Colonic mucosa (tissue), 4 donors: ENCODE results near the gene ADGRL3. TPM values are rescaled to one million over a fixed set of nuclear protein-coding genes. Genes with fewer than 3 reads are reported as not detected.

ENCODE experiments used
- DNase-seq: peaks from one replicate; pipeline ENCODE4 v3.0.0-alpha.2; 2020
- H3K27ac ChIP-seq: fragments of 200-600 bp; one replicate; pipeline ENCODE4 v1.8.0; 2021
- H3K27me3 ChIP-seq: fragments of 200-600 bp; one replicate; pipeline ENCODE4 v1.8.0; 2021
- H3K36me3 ChIP-seq: fragments of 200-600 bp; one replicate; pipeline ENCODE4 v1.8.0; 2021
- H3K4me1 ChIP-seq: fragments of 200-600 bp; one replicate; pipeline ENCODE4 v1.8.0; 2021; ENCODE audit warnings: mild to moderate bottlenecking
- H3K4me3 ChIP-seq: fragments of 200-600 bp; one replicate; pipeline ENCODE4 v1.8.0; 2021
- H3K9ac ChIP-seq, 2 donors: one replicate each; pipeline ENCODE4 v1.7.0; 2013; ENCODE audit warnings: control low read depth in 2 of 2, low read depth in 2 of 2, low read length in 2 of 2
- H3K9me3 ChIP-seq: fragments of 200-600 bp; one replicate; pipeline ENCODE4 v1.8.0; 2021
- intact Hi-C: fragments of 100-400 bp; cut with DNase I; formaldehyde crosslinking; loops from one replicate; pipeline ENCODE4 v1.14.1; 2022
- total RNA-seq, 2 donors: library from RNA; stranded (reverse); fragmentation: NEBNext Ultra II Directional in 1 of 2; extraction: Animal tissue kit (Norgen Biotek cat#: 25700) in 1 of 2; gene quantifications; one replicate each; pipeline ENCODE4 v1.2.1, GENCODE V29; 2021
- TF ChIP-seq, protein P1 (sequence below): fragments of 200-600 bp; IDR thresholded peaks from one replicate; pipeline ENCODE4 v1.8.0; 2022; ENCODE audit warnings: antibody characterized with exemption, mild to moderate bottlenecking
- donor health status: healthy.
- donor health status: DM: no; HTN: no; CAD: no.
- donor health status: DM: no; HTN: no; CAD: no.

ADGRL3 gene
- total RNA-seq, 2 donors from 2014 or later: 4.1 to 4.4 TPM

- Histone ChIP-seq H3K4me3 (no peak overlapping the region), H3K27me3 (no peaks in the 10 kb centered on the region), H3K27ac (no peak overlapping the region), H3K4me1 (no peaks in the 10 kb centered on the region), H3K36me3 (no peaks in the 10 kb centered on the region), H3K9ac (no peak overlapping the region), H3K9me3 (no peaks in the 10 kb centered on the region)
- intact Hi-C loops: no loop called here
- TF ChIP-seq, protein P1, sequence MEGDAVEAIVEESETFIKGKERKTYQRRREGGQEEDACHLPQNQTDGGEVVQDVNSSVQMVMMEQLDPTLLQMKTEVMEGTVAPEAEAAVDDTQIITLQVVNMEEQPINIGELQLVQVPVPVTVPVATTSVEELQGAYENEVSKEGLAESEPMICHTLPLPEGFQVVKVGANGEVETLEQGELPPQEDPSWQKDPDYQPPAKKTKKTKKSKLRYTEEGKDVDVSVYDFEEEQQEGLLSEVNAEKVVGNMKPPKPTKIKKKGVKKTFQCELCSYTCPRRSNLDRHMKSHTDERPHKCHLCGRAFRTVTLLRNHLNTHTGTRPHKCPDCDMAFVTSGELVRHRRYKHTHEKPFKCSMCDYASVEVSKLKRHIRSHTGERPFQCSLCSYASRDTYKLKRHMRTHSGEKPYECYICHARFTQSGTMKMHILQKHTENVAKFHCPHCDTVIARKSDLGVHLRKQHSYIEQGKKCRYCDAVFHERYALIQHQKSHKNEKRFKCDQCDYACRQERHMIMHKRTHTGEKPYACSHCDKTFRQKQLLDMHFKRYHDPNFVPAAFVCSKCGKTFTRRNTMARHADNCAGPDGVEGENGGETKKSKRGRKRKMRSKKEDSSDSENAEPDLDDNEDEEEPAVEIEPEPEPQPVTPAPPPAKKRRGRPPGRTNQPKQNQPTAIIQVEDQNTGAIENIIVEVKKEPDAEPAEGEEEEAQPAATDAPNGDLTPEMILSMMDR: no peak
- DNase-seq: no peak
Observed at GRCh38 chr4:61193863-61194262, 6.3 kb upstream of the ADGRL3 start.

DNA sequence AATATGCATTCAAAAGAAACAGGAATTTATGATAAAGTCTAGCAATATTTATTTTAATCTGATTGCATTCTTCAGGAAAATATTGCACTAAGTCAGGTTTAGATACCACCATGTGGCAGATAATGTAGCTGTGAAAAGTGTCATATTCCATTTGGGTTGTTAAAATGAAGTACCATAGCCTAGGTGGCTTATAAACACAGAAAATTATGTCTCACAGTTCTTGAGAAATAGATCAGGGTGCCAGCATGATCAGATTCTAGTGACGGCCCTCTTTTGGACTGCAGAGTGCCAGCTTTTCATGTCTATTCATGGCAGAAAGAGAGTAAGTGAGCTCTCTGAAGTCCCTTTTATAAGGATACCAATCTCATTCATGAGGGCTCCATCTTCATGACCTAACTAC, 5.6 kb upstream of the ADGRL3 start:
- Histone ChIP-seq H3K4me1 (no peaks in the 10 kb centered on the region), H3K36me3 (no peaks in the 10 kb centered on the region), H3K9ac (no peak overlapping the region), H3K27me3 (peaks cover 2% of the 10 kb centered on the region), H3K27ac (no peak overlapping the region), H3K4me3 (no peak overlapping the region), H3K9me3 (no peaks in the 10 kb centered on the region)
- intact Hi-C loops: no loop called here
- no peak for DNase-seq
- TF ChIP-seq, protein P1: no peak

DNA sequence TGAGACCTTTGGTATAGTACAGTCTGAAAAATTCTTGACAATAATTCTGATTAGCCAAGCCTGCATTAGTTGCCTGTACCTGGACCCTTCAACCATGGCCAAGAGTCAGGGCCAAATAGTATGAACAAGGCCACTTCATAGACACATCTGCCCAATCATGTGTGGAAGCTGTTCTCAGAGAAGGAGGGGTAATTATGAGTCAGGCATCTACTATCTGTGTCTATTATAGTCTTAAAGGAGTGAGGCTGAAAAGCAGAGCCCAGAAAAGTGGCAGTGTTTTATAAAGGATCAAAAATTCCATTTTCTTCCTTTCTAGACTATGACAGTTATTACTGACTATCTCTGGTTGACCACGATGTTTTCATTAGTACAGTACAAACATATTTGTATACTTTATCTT, 5.0 kb upstream of the ADGRL3 start:
- H3K36me3 ChIP-seq: no peaks in the 10 kb centered on the region
- H3K9me3 ChIP-seq: no peaks in the 10 kb centered on the region
- H3K4me3 ChIP-seq: no peak overlapping the region
- no peak overlapping the region for H3K27ac ChIP-seq
- DNase-seq: no peak
- TF ChIP-seq, protein P1: no peak
- H3K27me3 ChIP-seq: peaks cover 7% of the 10 kb centered on the region
- H3K9ac ChIP-seq: no peak overlapping the region
- intact Hi-C loops: no loop called here
- H3K4me1 ChIP-seq: no peaks in the 10 kb centered on the region

DNA sequence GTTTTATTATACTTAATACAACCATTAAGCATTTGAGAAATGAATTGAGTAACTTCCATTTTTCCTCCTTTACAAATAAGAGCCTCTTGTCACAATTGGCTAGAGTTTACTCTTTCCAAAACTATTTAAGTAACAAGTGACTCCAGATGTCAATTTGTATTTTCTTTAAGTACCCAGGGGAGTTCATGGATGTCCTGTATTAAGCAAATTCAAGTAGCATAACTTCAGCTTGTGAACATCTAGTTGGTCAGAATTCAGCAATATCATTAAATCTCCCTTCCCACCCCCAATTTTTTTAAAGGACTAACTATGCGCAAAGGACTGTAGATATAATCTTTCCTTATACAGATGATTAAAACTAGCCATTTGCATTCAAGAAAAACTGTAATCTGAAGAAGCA, 1.4 kb upstream of the ADGRL3 start:
- Histone ChIP-seq H3K4me1 (no peaks in the 10 kb centered on the region), H3K9me3 (no peaks in the 10 kb centered on the region), H3K27ac (no peak overlapping the region), H3K4me3 (no peak overlapping the region), H3K9ac (no peak overlapping the region), H3K36me3 (no peaks in the 10 kb centered on the region), H3K27me3 (peaks cover 36% of the 10 kb centered on the region)
- DNase-seq: no peak
- intact Hi-C loops: no loop called here
- TF ChIP-seq, protein P1: no peak

DNA sequence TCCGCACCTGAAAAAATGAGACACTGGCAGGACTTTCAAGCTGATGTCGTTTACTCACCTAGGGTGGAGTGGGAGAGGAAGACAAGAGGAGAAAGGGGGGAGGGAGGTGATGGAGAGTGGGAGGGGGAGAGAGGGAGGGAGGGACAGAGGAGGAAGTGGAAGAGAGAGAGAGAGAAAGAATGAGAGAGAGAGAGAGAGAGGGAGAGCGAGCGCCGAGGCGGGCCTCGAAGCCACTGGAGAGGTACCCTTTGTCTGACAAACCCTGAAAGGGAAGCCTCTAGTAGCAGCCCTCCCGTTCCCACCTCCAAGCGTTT, 296 bp upstream of the ADGRL3 start:
- H3K27me3 ChIP-seq: peaks cover 36% of the 10 kb centered on the region

More for the DNA sequence above, 296 bp upstream of the ADGRL3 start:
- Histone ChIP-seq H3K4me1 (no peaks in the 10 kb centered on the region), H3K4me3 (peak overlapping the region; percentile 30), H3K36me3 (no peaks in the 10 kb centered on the region), H3K9me3 (no peaks in the 10 kb centered on the region), H3K27ac (no peak overlapping the region), H3K9ac (peak overlapping the region in 1 of 2 donors; percentile 50)
- intact Hi-C loops: no loop called here
- DNase-seq: no peak
- TF ChIP-seq, protein P1: no peak
